ENCODE measurements around the gene UTF1. TPM values are rescaled to one million over a fixed set of nuclear protein-coding genes. Genes with fewer than 3 reads are reported as not detected.
"Not testable (repeated sequence)": the region's sequence is repeated elsewhere in the genome, so short reads cannot be mapped to it uniquely, and the experiment has no call there.

UTF1 gene
- total and polyA plus RNA-seq, 2 experiments from 2014 or later, result not detected

DNA sequence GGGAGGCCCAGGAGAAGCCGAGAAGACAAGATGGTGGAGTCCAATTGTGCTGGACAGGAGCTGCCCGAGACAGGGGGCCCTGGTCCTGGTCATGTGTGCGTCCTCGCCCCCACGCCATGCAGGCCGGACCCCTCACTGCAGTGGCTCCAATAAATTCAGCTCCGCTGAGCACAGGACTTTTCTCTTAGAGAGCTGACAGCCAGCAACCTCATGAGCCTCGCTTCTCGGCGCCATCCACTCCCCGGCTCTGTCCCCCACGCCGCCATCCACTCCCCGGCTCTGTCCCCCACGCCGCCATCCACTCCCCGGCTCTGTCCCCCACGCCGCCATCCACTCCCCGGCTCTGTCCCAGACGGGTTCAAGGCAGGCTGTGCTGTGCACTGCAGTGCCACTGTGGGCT lies 2.8 kb upstream of the UTF1 start:
- Histone ChIP-seq H3K27me3 (peaks cover 56% of the 10 kb centered on the region), H3K9me3 (ENCODE audit: low read depth) (no peaks in the 10 kb centered on the region), H3K27ac (no peak overlapping the region), H3K36me3 (no peaks in the 10 kb centered on the region), H3K4me3 (no peak overlapping the region), H3K4me1 (ENCODE audit: low read depth) (no peaks in the 10 kb centered on the region)
- TF ChIP-seq, protein P1, sequence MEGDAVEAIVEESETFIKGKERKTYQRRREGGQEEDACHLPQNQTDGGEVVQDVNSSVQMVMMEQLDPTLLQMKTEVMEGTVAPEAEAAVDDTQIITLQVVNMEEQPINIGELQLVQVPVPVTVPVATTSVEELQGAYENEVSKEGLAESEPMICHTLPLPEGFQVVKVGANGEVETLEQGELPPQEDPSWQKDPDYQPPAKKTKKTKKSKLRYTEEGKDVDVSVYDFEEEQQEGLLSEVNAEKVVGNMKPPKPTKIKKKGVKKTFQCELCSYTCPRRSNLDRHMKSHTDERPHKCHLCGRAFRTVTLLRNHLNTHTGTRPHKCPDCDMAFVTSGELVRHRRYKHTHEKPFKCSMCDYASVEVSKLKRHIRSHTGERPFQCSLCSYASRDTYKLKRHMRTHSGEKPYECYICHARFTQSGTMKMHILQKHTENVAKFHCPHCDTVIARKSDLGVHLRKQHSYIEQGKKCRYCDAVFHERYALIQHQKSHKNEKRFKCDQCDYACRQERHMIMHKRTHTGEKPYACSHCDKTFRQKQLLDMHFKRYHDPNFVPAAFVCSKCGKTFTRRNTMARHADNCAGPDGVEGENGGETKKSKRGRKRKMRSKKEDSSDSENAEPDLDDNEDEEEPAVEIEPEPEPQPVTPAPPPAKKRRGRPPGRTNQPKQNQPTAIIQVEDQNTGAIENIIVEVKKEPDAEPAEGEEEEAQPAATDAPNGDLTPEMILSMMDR (IDR thresholded peaks at IDR 0.05; ENCODE audit: low read depth, low read length), result no peak
- no peak for DNase-seq (ENCODE audit: low read depth in 1 of 2, low spot score in 1 of 2)

GRCh38 chr10:133229265-133230043 lies 563 bp upstream of the UTF1 start:
- no peaks in the 10 kb centered on the region for H3K9me3 ChIP-seq (ENCODE audit: low read depth)
- H3K27me3 ChIP-seq, result peaks cover 78% of the 10 kb centered on the region
- no peak for DNase-seq (ENCODE audit: low read depth in 1 of 2, low spot score in 1 of 2)
- peak overlapping the region; percentile 12 for H3K4me3 ChIP-seq
- H3K36me3 ChIP-seq, result no peaks in the 10 kb centered on the region
- H3K4me1 ChIP-seq (ENCODE audit: low read depth), result no peaks in the 10 kb centered on the region
- TF ChIP-seq, protein P1 (IDR thresholded peaks at IDR 0.05; ENCODE audit: low read depth, low read length), result no peak
- no peak overlapping the region for H3K27ac ChIP-seq

DNA sequence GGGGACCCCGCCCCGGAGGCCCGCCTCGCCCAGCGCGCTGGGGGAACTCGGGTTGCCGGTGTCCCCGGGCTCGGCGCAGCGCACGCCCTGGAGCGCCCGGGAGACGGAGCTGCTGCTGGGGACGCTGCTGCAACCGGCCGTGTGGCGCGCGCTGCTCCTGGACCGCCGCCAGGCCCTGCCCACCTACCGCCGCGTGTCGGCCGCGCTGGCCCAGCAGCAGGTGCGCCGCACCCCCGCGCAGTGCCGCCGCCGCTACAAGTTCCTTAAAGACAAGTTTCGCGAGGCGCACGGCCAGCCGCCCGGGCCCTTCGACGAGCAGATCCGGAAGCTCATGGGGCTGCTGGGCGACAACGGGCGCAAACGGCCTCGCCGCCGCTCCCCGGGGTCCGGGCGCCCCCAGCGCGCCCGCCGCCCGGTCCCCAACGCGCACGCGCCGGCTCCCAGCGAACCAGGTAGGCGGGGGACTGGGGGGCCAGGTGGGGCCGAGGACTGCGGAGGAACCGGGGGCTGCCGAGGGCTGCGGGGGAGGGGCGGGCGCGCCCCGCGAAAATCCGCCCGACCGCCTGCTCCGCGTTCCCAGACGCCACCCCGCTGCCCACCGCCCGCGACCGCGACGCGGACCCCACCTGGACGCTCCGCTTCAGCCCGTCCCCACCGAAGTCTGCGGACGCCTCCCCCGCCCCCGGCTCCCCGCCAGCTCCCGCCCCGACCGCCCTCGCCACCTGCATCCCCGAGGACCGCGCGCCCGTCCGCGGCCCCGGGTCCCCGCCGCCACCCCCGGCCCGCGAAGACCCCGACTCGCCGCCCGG lies 574 bp downstream of the UTF1 start:
- DNase-seq (ENCODE audit: low read depth in 1 of 2, low spot score in 1 of 2), result peak in 1 of 2 donors; percentile 52
- no peak overlapping the region for H3K27ac ChIP-seq
- peak overlapping the region; percentile 25 for H3K4me3 ChIP-seq
- no peaks in the 10 kb centered on the region for H3K9me3 ChIP-seq (ENCODE audit: low read depth)
- H3K4me1 ChIP-seq (ENCODE audit: low read depth), result no peaks in the 10 kb centered on the region
- H3K36me3 ChIP-seq, result no peaks in the 10 kb centered on the region
- TF ChIP-seq, protein P1 (IDR thresholded peaks at IDR 0.05; ENCODE audit: low read depth, low read length), result no peak
- peaks cover 89% of the 10 kb centered on the region for H3K27me3 ChIP-seq

- H3K27ac ChIP-seq, result no peak overlapping the region
- TF ChIP-seq, protein P1 (IDR thresholded peaks at IDR 0.05; ENCODE audit: low read depth, low read length), result no peak
- peaks cover 97% of the 10 kb centered on the region for H3K27me3 ChIP-seq
Observed at GRCh38 chr10:133231244-133231945, 1.4 kb downstream of the UTF1 start.

GRCh38 chr10:133231946-133232574 lies 2.0 kb downstream of the UTF1 start:
- H3K27me3 ChIP-seq, result peaks cover 100% of the 10 kb centered on the region
- no peaks in the 10 kb centered on the region for H3K4me1 ChIP-seq (ENCODE audit: low read depth)
- H3K9me3 ChIP-seq (ENCODE audit: low read depth), result no peaks in the 10 kb centered on the region
- no peaks in the 10 kb centered on the region for H3K36me3 ChIP-seq
- no peak overlapping the region for H3K4me3 ChIP-seq
- no peak overlapping the region for H3K27ac ChIP-seq
- DNase-seq (ENCODE audit: low read depth in 1 of 2, low spot score in 1 of 2), result no peak
- TF ChIP-seq, protein P1 (IDR thresholded peaks at IDR 0.05; ENCODE audit: low read depth, low read length), result no peak

More at GRCh38 chr10:133231244-133231945, 1.4 kb downstream of the UTF1 start:
- Histone ChIP-seq H3K9me3 (ENCODE audit: low read depth) (no peaks in the 10 kb centered on the region), H3K4me1 (ENCODE audit: low read depth) (no peaks in the 10 kb centered on the region), H3K36me3 (no peaks in the 10 kb centered on the region), H3K4me3 (no peak overlapping the region)
- DNase-seq (ENCODE audit: low read depth in 1 of 2, low spot score in 1 of 2), result no peak

- DNase-seq (ENCODE audit: low read depth in 1 of 2, low spot score in 1 of 2), result not testable (repeated sequence)
Observed at GRCh38 chr10:133234796-133235195, 4.8 kb downstream of the UTF1 start.

More at GRCh38 chr10:133234796-133235195, 4.8 kb downstream of the UTF1 start:
- H3K27me3 ChIP-seq, result peaks cover 100% of the 10 kb centered on the region
- not testable (repeated sequence) for H3K27ac ChIP-seq; H3K4me3 ChIP-seq; H3K9me3 ChIP-seq (ENCODE audit: low read depth); H3K4me1 ChIP-seq (ENCODE audit: low read depth); H3K36me3 ChIP-seq
